H9 (cell line): Measurements from ENCODE around the gene GNLY. TPM values are rescaled to one million over a fixed set of nuclear protein-coding genes. Genes with fewer than 3 reads are reported as not detected.

Source experiments
- DNase-seq: peaks from one replicate; pipeline ENCODE4 v3.0.0-alpha.2; 2017
- H2AFZ ChIP-seq: one replicate; pipeline ENCODE4 v1.6.1; 2013; ENCODE audit warnings: mild to moderate bottlenecking, low read length, control low read depth, moderate library complexity
- H2AK5ac ChIP-seq: 2 replicates; pipeline ENCODE4 v1.6.1; 2013; ENCODE audit warnings: low read length, control low read depth, mixed read lengths; ENCODE audit not compliant: insufficient read length
- H2BK120ac ChIP-seq: one replicate; pipeline ENCODE4 v1.6.1; 2013; ENCODE audit warnings: low read depth, mild to moderate bottlenecking, low read length, control low read depth, inconsistent platforms; ENCODE audit not compliant: poor library complexity, severe bottlenecking
- H2BK12ac ChIP-seq: 2 replicates; pipeline ENCODE4 v1.6.1; 2013; ENCODE audit warnings: low read length, control low read depth, mixed read lengths, low read depth; ENCODE audit not compliant: insufficient read length
- H2BK15ac ChIP-seq: 2 replicates; pipeline ENCODE4 v1.6.1; 2013; ENCODE audit warnings: low read depth, low read length, control low read depth
- H2BK20ac ChIP-seq: one replicate; pipeline ENCODE4 v1.6.1; 2013; ENCODE audit warnings: low read depth, mild to moderate bottlenecking, low read length, control low read depth, inconsistent platforms; ENCODE audit not compliant: poor library complexity, severe bottlenecking
- H2BK5ac ChIP-seq: 2 replicates; pipeline ENCODE4 v1.6.1; 2013; ENCODE audit warnings: low read length, control low read depth, mixed read lengths; ENCODE audit not compliant: insufficient read length
- H3K14ac ChIP-seq: 2 replicates; pipeline ENCODE4 v1.6.1; 2013; ENCODE audit warnings: low read length, control low read depth; ENCODE audit not compliant: insufficient read depth
- H3K18ac ChIP-seq: 2 replicates; pipeline ENCODE4 v1.6.1; 2013; ENCODE audit warnings: low read depth, mild to moderate bottlenecking, mixed read lengths, low read length, control low read depth; ENCODE audit not compliant: insufficient read length
- H3K23ac ChIP-seq: 2 replicates; pipeline ENCODE4 v1.6.1; 2013; ENCODE audit warnings: low read length, control low read depth, mixed read lengths, low read depth; ENCODE audit not compliant: insufficient read length
- H3K23me2 ChIP-seq: 2 replicates; pipeline ENCODE4 v1.6.1; 2013; ENCODE audit warnings: low read depth, mild to moderate bottlenecking, mixed read lengths, low read length, control low read depth; ENCODE audit not compliant: insufficient read length, poor library complexity, severe bottlenecking
- H3K27ac ChIP-seq: 2 replicates; pipeline ENCODE4 v1.5.1; 2013; ENCODE audit warnings: low read length, control low read depth, mixed read lengths, low read depth; ENCODE audit not compliant: insufficient read length
- H3K27me3 ChIP-seq: 2 replicates; pipeline ENCODE4 v1.6.1; 2013; ENCODE audit warnings: low read length, control low read depth, inconsistent platforms; ENCODE audit not compliant: insufficient read depth
- H3K4ac ChIP-seq: 2 replicates; pipeline ENCODE4 v1.6.1; 2013; ENCODE audit warnings: low read depth, mild to moderate bottlenecking, control low read depth, inconsistent platforms, low read length, moderate library complexity
- H3K4me1 ChIP-seq: 2 replicates; pipeline ENCODE4 v1.6.1; 2013; ENCODE audit warnings: low read length, control low read depth, inconsistent platforms; ENCODE audit not compliant: insufficient read depth
- H3K4me2 ChIP-seq: 2 replicates; pipeline ENCODE4 v1.6.1; 2013; ENCODE audit warnings: low read length, control low read depth, mixed read lengths; ENCODE audit not compliant: insufficient read length, insufficient read depth
- H3K56ac ChIP-seq: 2 replicates; pipeline ENCODE4 v1.6.1; 2013; ENCODE audit warnings: low read depth, mild to moderate bottlenecking, mixed read lengths, low read length, control low read depth; ENCODE audit not compliant: insufficient read length
- H3K79me1 ChIP-seq: 2 replicates; pipeline ENCODE4 v1.6.1; 2013; ENCODE audit warnings: low read depth, mild to moderate bottlenecking, moderate library complexity, low read length, control low read depth, inconsistent platforms; ENCODE audit not compliant: insufficient read depth, poor library complexity, severe bottlenecking
- H3K79me2 ChIP-seq: 2 replicates; pipeline ENCODE4 v1.6.1; 2013; ENCODE audit warnings: low read length, control low read depth, inconsistent platforms; ENCODE audit not compliant: insufficient read depth
- H3K9ac ChIP-seq: 2 replicates; pipeline ENCODE4 v1.6.1; 2013; ENCODE audit warnings: low read length, control low read depth, mixed read lengths; ENCODE audit not compliant: insufficient read length; ENCODE audit errors: extremely low read depth
- H3K9me3 ChIP-seq: one replicate; pipeline ENCODE4 v1.6.1; 2013; ENCODE audit warnings: low read depth, low read length, inconsistent platforms; ENCODE audit not compliant: control insufficient read depth
- H3T11ph ChIP-seq: one replicate; pipeline ENCODE4 v1.6.1; 2013; ENCODE audit warnings: mild to moderate bottlenecking, low read length, control low read depth, inconsistent platforms
- H4K20me1 ChIP-seq: one replicate; pipeline ENCODE4 v1.6.1; 2013; ENCODE audit not compliant: control insufficient read depth, insufficient read length, insufficient read depth
- H4K5ac ChIP-seq: 2 replicates; pipeline ENCODE4 v1.6.1; 2013; ENCODE audit warnings: low read depth, mild to moderate bottlenecking, mixed read lengths, low read length, control low read depth; ENCODE audit not compliant: insufficient read length
- H4K8ac ChIP-seq: replicated peaks from 2 replicates; pipeline ENCODE4 v1.6.1; 2013; ENCODE audit warnings: low read length, control low read depth, mixed read lengths, low read depth; ENCODE audit not compliant: insufficient read length
- H4K91ac ChIP-seq: 2 replicates; pipeline ENCODE4 v1.6.1; 2013; ENCODE audit warnings: low read depth, mild to moderate bottlenecking, moderate library complexity, mixed read lengths, low read length, control low read depth; ENCODE audit not compliant: insufficient read length
- H3K27ac Mint-ChIP-seq, 3 experiments: 2 replicates in 2 of 3; 3 replicates in 1 of 3; pipeline ENCODE4 v1.8.0; 2020 to 2021; ENCODE audit warnings: mixed read lengths in 3 of 3, mild to moderate bottlenecking in 1 of 3, moderate library complexity in 1 of 3
- H3K27me3 Mint-ChIP-seq: 2 replicates; pipeline ENCODE4 v1.8.0; 2021; ENCODE audit warnings: low read depth, mild to moderate bottlenecking, moderate library complexity, mixed read lengths
- H3K36me3 Mint-ChIP-seq, 3 experiments: 2 replicates in 2 of 3; 3 replicates in 1 of 3; pipeline ENCODE4 v1.8.0; 2020 to 2021; ENCODE audit warnings: low read depth in 3 of 3, mixed read lengths in 3 of 3; ENCODE audit not compliant: insufficient read depth in 1 of 3
- H3K4me1 Mint-ChIP-seq, 2 experiments: 2 replicates each; pipeline ENCODE4 v1.8.0; 2020; ENCODE audit warnings: mixed read lengths in 2 of 2
- H3K4me3 Mint-ChIP-seq, 2 experiments: 2 replicates in 1 of 2; 3 replicates in 1 of 2; pipeline ENCODE4 v1.8.0; 2020 to 2021; ENCODE audit warnings: mild to moderate bottlenecking in 2 of 2, mixed read lengths in 2 of 2, moderate library complexity in 1 of 2
- H3K9me3 Mint-ChIP-seq, 2 experiments: 2 replicates in 1 of 2; 3 replicates in 1 of 2; pipeline ENCODE4 v1.8.0; 2020; ENCODE audit warnings: mild to moderate bottlenecking in 2 of 2, mixed read lengths in 2 of 2, moderate library complexity in 1 of 2
- WGBS: extraction: QIAGEN DNeasy Blood & Tissue Kit; methylation state at CpG from one replicate; pipeline ENCODE4 v1.1.7; 2013; ENCODE audit warnings: missing lambda C conversion rate, low lambda C conversion rate, mixed read lengths; ENCODE audit not compliant: insufficient read length; ENCODE audit errors: extremely low coverage; 5-methylcytosine and 5-hydroxymethylcytosine counted together
- total RNA-seq: library from RNA; stranded (reverse); gene quantifications from 2 replicates; pipeline ENCODE4 v1.2.1, GENCODE V29; 2021
- TF ChIP-seq, protein P1 (sequence below): fragments of 200-600 bp; sonication (generic); conservative IDR thresholded peaks from 3 replicates; pipeline ENCODE4 v1.8.0; 2021; ENCODE audit warnings: antibody characterized with exemption, mild to moderate bottlenecking

GNLY gene
- total RNA-seq, 1 experiment from 2014 or later, result not detected

DNA sequence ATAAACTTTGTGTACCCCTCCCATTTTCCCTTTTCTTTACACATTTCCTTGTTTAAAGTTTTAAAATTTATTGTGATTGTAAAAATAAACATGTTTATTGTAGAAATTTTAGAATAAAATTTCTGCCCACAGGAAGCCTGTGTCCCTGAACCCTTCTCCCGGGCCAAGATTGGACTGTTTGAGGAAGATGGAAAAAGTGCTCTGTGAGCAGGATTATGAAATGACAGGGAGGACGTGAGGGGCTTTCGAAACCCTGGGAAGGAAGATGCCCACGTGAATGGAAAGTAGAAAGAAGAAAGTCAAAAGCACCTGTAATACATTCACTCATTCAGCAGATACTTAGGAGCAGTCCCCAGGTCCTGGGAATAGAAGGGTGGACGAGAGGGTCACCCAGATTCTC is 34.2 kb downstream of the GNLY start:
- Mint-ChIP-seq H3K36me3 (no peaks in the 10 kb centered on the region; a peak in 1 of 7 replicates), H3K9me3 (no peaks in the 10 kb centered on the region), H3K4me1 (0 out of 4 replicates have a peak, but pooled peaks cover 0 to 3% of the 10 kb centered on the region in 2 experiments), H3K27ac (peak overlapping the region in 1 of 3 experiments; percentile 53; a peak in 1 of 7 replicates), H3K27me3 (peaks cover 17% of the 10 kb centered on the region), H3K4me3 (no peak overlapping the region)
- Histone ChIP-seq H2AFZ (no peak overlapping the region), H2AK5ac (no peak overlapping the region), H3K14ac (no peak overlapping the region), H3K9ac (no peak overlapping the region), H4K5ac (no peak overlapping the region), H3K27ac (no peak overlapping the region), H3K23me2 (no peaks in the 10 kb centered on the region), H2BK5ac (no peak overlapping the region), H3K79me1 (no peaks in the 10 kb centered on the region), H3K4me1 (no peaks in the 10 kb centered on the region), H3K27me3 (no peaks in the 10 kb centered on the region), H2BK15ac (no peak overlapping the region), H4K8ac (no peak overlapping the region), H4K91ac (no peak overlapping the region), H2BK12ac (no peak overlapping the region), H4K20me1 (no peaks in the 10 kb centered on the region), H3K23ac (no peak overlapping the region), H3K56ac (no peak overlapping the region), H3K9me3 (no peaks in the 10 kb centered on the region), H2BK120ac (no peak overlapping the region), H3K4ac (no peak overlapping the region), H2BK20ac (no peak overlapping the region), H3K4me2 (no peak overlapping the region), H3T11ph (no peak overlapping the region), H3K18ac (no peak overlapping the region), H3K79me2 (no peaks in the 10 kb centered on the region)
- no CpG with 5 or more reads among the region's 5 CpGs for WGBS
- no peak for DNase-seq
- TF ChIP-seq, protein P1, sequence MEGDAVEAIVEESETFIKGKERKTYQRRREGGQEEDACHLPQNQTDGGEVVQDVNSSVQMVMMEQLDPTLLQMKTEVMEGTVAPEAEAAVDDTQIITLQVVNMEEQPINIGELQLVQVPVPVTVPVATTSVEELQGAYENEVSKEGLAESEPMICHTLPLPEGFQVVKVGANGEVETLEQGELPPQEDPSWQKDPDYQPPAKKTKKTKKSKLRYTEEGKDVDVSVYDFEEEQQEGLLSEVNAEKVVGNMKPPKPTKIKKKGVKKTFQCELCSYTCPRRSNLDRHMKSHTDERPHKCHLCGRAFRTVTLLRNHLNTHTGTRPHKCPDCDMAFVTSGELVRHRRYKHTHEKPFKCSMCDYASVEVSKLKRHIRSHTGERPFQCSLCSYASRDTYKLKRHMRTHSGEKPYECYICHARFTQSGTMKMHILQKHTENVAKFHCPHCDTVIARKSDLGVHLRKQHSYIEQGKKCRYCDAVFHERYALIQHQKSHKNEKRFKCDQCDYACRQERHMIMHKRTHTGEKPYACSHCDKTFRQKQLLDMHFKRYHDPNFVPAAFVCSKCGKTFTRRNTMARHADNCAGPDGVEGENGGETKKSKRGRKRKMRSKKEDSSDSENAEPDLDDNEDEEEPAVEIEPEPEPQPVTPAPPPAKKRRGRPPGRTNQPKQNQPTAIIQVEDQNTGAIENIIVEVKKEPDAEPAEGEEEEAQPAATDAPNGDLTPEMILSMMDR, result no peak
